CD4-positive, alpha-beta T cell (primary cell): Measurements from ENCODE around the gene HOXD8. TPM values are rescaled to one million over a fixed set of nuclear protein-coding genes. Genes with fewer than 3 reads are reported as not detected.

Experiments used
- ATAC-seq: fragments of 200-7000 bp; cut with Tn5 transposase; one replicate; pipeline ENCODE4 v1.10.0; 2022; ENCODE audit warnings: mild to moderate bottlenecking; ENCODE audit not compliant: poor library complexity
- CTCF ChIA-PET: fragments of 350-600 bp; sonication (Branson Sonifier 250); formaldehyde crosslinking; loops from one replicate; lab custom pipeline; 2021; ENCODE audit warnings: antibody characterized with exemption, inconsistent platforms; lab: Charles Lee
- POLR2A ChIA-PET: fragments of 350-600 bp; sonication (Branson Sonifier 250); formaldehyde crosslinking; loops from one replicate; lab custom pipeline; 2021; ENCODE audit warnings: antibody characterized with exemption, inconsistent platforms; lab: Charles Lee
- DNase-seq, 14 experiments: peaks; one replicate each; pipeline ENCODE4 v3.0.0-alpha.2; 2013 to 2020; ENCODE audit warnings: mixed read lengths in 2 of 14
- H3K27ac ChIP-seq, 2 donors: one replicate each; pipeline versions ENCODE4 v1.5.1 to v1.7.0; 2013; ENCODE audit warnings: low read length in 2 of 2, low read depth in 1 of 2, mild to moderate bottlenecking in 1 of 2
- H3K27me3 ChIP-seq, 2 experiments: 1 replicate in 1 of 2; 2 replicates in 1 of 2; pipeline versions ENCODE4 v1.6.1 to v1.7.0; 2013; ENCODE audit warnings: low read length in 2 of 2, control low read depth in 1 of 2, mild to moderate bottlenecking in 1 of 2, moderate library complexity in 1 of 2; ENCODE audit not compliant: insufficient read depth in 2 of 2, control insufficient read depth in 1 of 2
- H3K36me3 ChIP-seq: one replicate; pipeline ENCODE4 v1.6.1; 2013; ENCODE audit warnings: low read length, control low read depth; ENCODE audit not compliant: insufficient read depth
- H3K4me1 ChIP-seq: one replicate; pipeline ENCODE4 v1.6.1; 2013; ENCODE audit warnings: low read length, control low read depth; ENCODE audit not compliant: insufficient read depth
- H3K4me3 ChIP-seq: one replicate; pipeline ENCODE4 v1.5.1; 2013; ENCODE audit warnings: mild to moderate bottlenecking, low read length, moderate library complexity
- H3K9me3 ChIP-seq, 2 experiments: 1 replicate in 1 of 2; 2 replicates in 1 of 2; pipeline versions ENCODE4 v1.6.1 to v1.7.0; 2013; ENCODE audit warnings: low read length in 2 of 2, mild to moderate bottlenecking in 2 of 2, control low read depth in 1 of 2, moderate library complexity in 1 of 2; ENCODE audit not compliant: control insufficient read depth in 1 of 2, insufficient read depth in 1 of 2
- H3K27ac Mint-ChIP-seq: one replicate; pipeline ENCODE4 v1.8.0; 2020; ENCODE audit warnings: mixed read lengths
- H3K27me3 Mint-ChIP-seq: one replicate; pipeline ENCODE4 v1.8.0; 2021; ENCODE audit warnings: mixed read lengths
- H3K36me3 Mint-ChIP-seq: one replicate; pipeline ENCODE4 v1.8.0; 2021; ENCODE audit warnings: low read depth, mixed read lengths
- H3K4me1 Mint-ChIP-seq: one replicate; pipeline ENCODE4 v1.8.0; 2021; ENCODE audit warnings: low read depth, mixed read lengths
- H3K4me3 Mint-ChIP-seq: one replicate; pipeline ENCODE4 v1.8.0; 2020; ENCODE audit warnings: mild to moderate bottlenecking, mixed read lengths
- H3K9me3 Mint-ChIP-seq: one replicate; pipeline ENCODE4 v1.8.0; 2020; ENCODE audit warnings: mixed read lengths
- CTCF ChIP-seq: fragments of 200-600 bp; IDR thresholded peaks from one replicate; pipeline ENCODE4 v1.8.0; 2022; ENCODE audit warnings: antibody characterized with exemption, mild to moderate bottlenecking
- intact Hi-C, 2 experiments: fragments of 100-400 bp; cut with DNase I in 1 of 2; cut with micrococcal nuclease in 1 of 2; formaldehyde crosslinking; loops; one replicate each; pipeline versions ENCODE4 v1.15.1 to v1.9.0; 2023 to 2025; cut with DNase I, micrococcal nuclease
- microRNA-seq: library from miRNA; unstranded; fragments of <30 nt; microRNA quantifications from one replicate; pipeline ENCODE4 v1.2.0, GENCODE V29; 2021; ENCODE audit warnings: borderline microRNAs expressed, borderline replicate concordance
- total RNA-seq, 174 experiments: library from RNA in 2 of 174; stranded (reverse) in 2 of 174; gene quantifications; one replicate each; pipeline ENCODE4 v1.2.3 and lab custom pipeline; 2021 to 2026

The HOXD8 gene
- total RNA-seq, 2 experiments from 2014 or later, result not detected

DNA sequence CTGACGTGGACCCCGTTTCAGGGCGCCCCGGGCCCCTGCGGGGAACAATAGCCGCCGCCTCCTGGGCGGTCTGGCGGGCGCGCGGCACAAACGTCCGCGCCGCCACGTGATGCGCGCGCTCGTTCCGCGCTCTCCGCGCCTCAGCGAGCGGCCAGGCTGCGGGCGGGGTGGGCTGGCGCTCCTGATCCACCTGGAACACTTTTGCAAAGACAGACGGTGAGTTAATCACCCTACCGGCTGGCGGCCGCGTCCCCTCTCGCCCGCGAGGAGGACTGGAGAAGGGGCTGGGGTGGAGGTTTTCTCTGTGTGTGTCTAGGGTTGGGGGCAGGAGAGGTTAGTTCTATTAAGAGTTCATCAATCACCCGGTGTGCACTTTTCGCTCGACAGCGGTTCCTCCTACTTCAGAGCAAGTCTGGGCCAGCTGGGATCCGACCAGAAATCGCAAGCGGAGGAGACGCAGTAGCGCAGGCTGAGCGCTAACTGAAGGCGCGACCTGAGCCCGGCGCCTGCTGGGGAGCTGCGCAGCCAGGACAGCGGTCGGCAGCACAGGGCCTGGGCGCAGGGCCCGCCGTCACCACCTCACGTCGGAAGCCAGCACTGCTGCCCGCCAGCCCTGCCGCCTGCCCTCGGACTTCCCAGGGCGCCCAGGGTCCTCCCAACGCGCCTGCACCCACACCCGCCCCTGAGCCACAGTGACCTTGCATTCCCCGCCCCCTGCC lies 48.7 kb downstream of the HOXD8 start:
- Mint-ChIP-seq H3K4me3 (no peak overlapping the region), H3K36me3 (no peaks in the 10 kb centered on the region), H3K27ac (no peak overlapping the region), H3K27me3 (peaks cover 96% of the 10 kb centered on the region), H3K9me3 (no peaks in the 10 kb centered on the region), H3K4me1 (peaks cover 18% of the 10 kb centered on the region)
- ChIA-PET CTCF (no interaction called here), POLR2A (no interaction called here)
- H3K27me3 ChIP-seq, result peaks cover 62 to 97% of the 10 kb centered on the region in 2 experiments
- ATAC-seq (no peak), DNase-seq (no peak)
- H3K36me3 ChIP-seq, result no peaks in the 10 kb centered on the region
- no peak overlapping the region for H3K27ac ChIP-seq
- intact Hi-C loops, result loop anchor here in 1 of 2 experiments (10.0 kb wide), 1 partner anchor 53 kb away; the partner anchor contains the start of genes HOXD8 and HOXD9
- H3K4me3 ChIP-seq, result no peak overlapping the region
- peaks cover 15% of the 10 kb centered on the region for H3K4me1 ChIP-seq
- TF ChIP-seq CTCF, result no peak
- H3K9me3 ChIP-seq, result peaks cover 0 to 12% of the 10 kb centered on the region in 2 experiments

DNA sequence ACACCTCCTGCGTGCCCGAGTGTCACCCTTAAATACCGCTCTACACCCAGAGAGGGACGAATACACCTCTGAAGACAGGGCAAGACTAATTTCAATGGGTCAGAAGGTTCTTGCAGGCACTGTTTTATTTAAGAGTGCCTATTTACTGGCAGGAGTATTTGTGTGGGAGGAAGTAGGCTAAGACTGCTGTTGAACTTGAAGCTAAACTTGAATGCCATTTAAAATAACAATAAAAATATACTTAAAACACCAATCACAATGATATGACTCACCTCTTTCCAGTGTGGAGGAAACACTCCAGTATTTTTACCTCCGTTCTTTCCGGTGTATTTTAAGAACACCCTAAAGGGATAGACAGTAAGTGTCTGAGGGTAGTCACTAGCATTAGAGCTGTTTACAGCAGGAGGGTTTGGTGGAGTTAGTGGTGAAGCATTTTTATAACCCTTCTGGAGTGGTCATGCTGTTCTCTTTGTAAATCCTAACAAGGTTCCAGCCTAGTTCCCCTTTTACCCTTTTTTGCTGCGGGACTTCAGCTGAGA lies 49.3 kb downstream of the HOXD8 start:
- DNase-seq, result no peak

GRCh38 chr2:176181551-176181950 lies 52.0 kb downstream of the HOXD8 start:
- H3K4me3 Mint-ChIP-seq, result no peak overlapping the region
- ChIA-PET CTCF (no interaction called here), POLR2A (no interaction called here)
- Histone ChIP-seq H3K4me3 (no peak overlapping the region), H3K4me1 (peaks cover 4% of the 10 kb centered on the region), H3K27ac (no peak overlapping the region), H3K36me3 (no peaks in the 10 kb centered on the region), H3K27me3 (peaks cover 54 to 91% of the 10 kb centered on the region in 2 experiments), H3K9me3 (no peaks in the 10 kb centered on the region)
- H3K36me3 Mint-ChIP-seq, result no peaks in the 10 kb centered on the region
- no peak overlapping the region for H3K27ac Mint-ChIP-seq
- peaks cover 95% of the 10 kb centered on the region for H3K27me3 Mint-ChIP-seq
- no peaks in the 10 kb centered on the region for H3K9me3 Mint-ChIP-seq
- ATAC-seq (no peak), DNase-seq (no peak)
- TF ChIP-seq CTCF, result no peak
- intact Hi-C loops, result no loop called here
- H3K4me1 Mint-ChIP-seq, result no peaks in the 10 kb centered on the region

More for the DNA sequence above, 49.3 kb downstream of the HOXD8 start:
- Mint-ChIP-seq H3K27ac (no peak overlapping the region), H3K4me3 (no peak overlapping the region), H3K27me3 (peaks cover 96% of the 10 kb centered on the region), H3K36me3 (no peaks in the 10 kb centered on the region), H3K4me1 (peaks cover 17% of the 10 kb centered on the region), H3K9me3 (no peaks in the 10 kb centered on the region)
- intact Hi-C loops, result loop anchor here in 1 of 2 experiments (10.0 kb wide), 1 partner anchor 54 kb away; the partner anchor contains the start of genes HOXD8 and HOXD9
- H3K4me1 ChIP-seq, result peaks cover 15% of the 10 kb centered on the region
- ChIA-PET CTCF (no interaction called here), POLR2A (no interaction called here)
- no peak for ATAC-seq
- no peak overlapping the region for H3K27ac ChIP-seq
- H3K4me3 ChIP-seq, result no peak overlapping the region
- no peak for TF ChIP-seq CTCF
- H3K27me3 ChIP-seq, result peaks cover 63 to 97% of the 10 kb centered on the region in 2 experiments
- peaks cover 0 to 12% of the 10 kb centered on the region in 2 experiments for H3K9me3 ChIP-seq
- no peaks in the 10 kb centered on the region for H3K36me3 ChIP-seq

Small RNA genes within 50 kb of the gene (microRNA-seq; reads per million reads assigned to microRNA genes)
- gene MIR10B, result 0.61 reads per million

Other genes starting within 250 kb of the HOXD8 start
- gene LNPK, start 127.4 kb upstream of the HOXD8 start, total RNA-seq, result 10 to 100 TPM; 12.7 to 15.8 TPM
- not detected for gene EVX2, start 45.7 kb upstream of the HOXD8 start, total RNA-seq
- not detected for gene HOXD13, start 37.0 kb upstream of the HOXD8 start, total RNA-seq
- not detected for gene HOXD12, start 29.9 kb upstream of the HOXD8 start, total RNA-seq
- not detected for gene HOXD11, start 22.4 kb upstream of the HOXD8 start, total RNA-seq
- gene HOXD10, start 12.9 kb upstream of the HOXD8 start, total RNA-seq, result not detected
- not detected for gene HOXD9, start 7.0 kb upstream of the HOXD8 start, total RNA-seq
- gene HOXD4, start 21.8 kb downstream of the HOXD8 start, total RNA-seq, result not detected
- not detected for gene HOXD3, start 27.6 kb downstream of the HOXD8 start, total RNA-seq
- not detected for gene HOXD1, start 59.0 kb downstream of the HOXD8 start, total RNA-seq
- gene MTX2, start 139.7 kb downstream of the HOXD8 start, total RNA-seq, result 1 to 10 TPM; 5.0 to 5.2 TPM